ENCODE measurements around the gene MYOZ3.

- TF ChIP-seq CTCF (conservative IDR thresholded peaks at IDR 0.05; ENCODE audit: low read length) (no peak), EZH2phosphoT487 (IDR thresholded peaks at IDR 0.05; ENCODE audit: borderline replicate concordance, low read depth, low read length) (no peak)
Observed at GRCh38 chr5:150661821-150662596, 958 bp downstream of the MYOZ3 start.
